DND-41 (cell line): ENCODE results near the gene DDX17.

Source experiments
- ATAC-seq: fragments of 200-7000 bp; cut with Tn5 transposase; 3 replicates; pipeline ENCODE4 v1.9.1; 2021; ENCODE audit warnings: low read depth; ENCODE audit not compliant: insufficient read depth
- DNase-seq: peaks from one replicate; pipeline ENCODE4 v3.0.0-alpha.2; 2020
- H2AFZ ChIP-seq: 2 replicates; pipeline ENCODE4 v1.6.0; 2012; ENCODE audit warnings: low read depth, low read length
- H3K27ac ChIP-seq: 2 replicates; pipeline ENCODE4 v1.5.1; 2012; ENCODE audit warnings: low read length, inconsistent platforms
- H3K27me3 ChIP-seq: fragments of 200-600 bp; sonication (generic); 2 replicates; pipeline ENCODE4 v1.6.0; 2012; ENCODE audit warnings: low read length, mild to moderate bottlenecking, inconsistent platforms; ENCODE audit not compliant: insufficient read depth, poor library complexity
- H3K36me3 ChIP-seq: 2 replicates; pipeline ENCODE4 v1.5.1; 2012; ENCODE audit warnings: low read length, inconsistent platforms; ENCODE audit not compliant: insufficient read depth
- H3K4me1 ChIP-seq: 2 replicates; pipeline ENCODE4 v1.5.1; 2012; ENCODE audit warnings: mild to moderate bottlenecking, low read length; ENCODE audit not compliant: insufficient read depth
- H3K4me2 ChIP-seq: 2 replicates; pipeline ENCODE4 v1.6.0; 2012; ENCODE audit warnings: mild to moderate bottlenecking, moderate library complexity, low read length, inconsistent platforms; ENCODE audit not compliant: insufficient read depth
- H3K4me3 ChIP-seq, 2 experiments: fragments of 200-600 bp in 1 of 2; shearing (Covaris generic) in 1 of 2; 2 replicates each; pipeline ENCODE4 v1.5.1; 2012 to 2016; ENCODE audit warnings: inconsistent platforms in 2 of 2, low read length in 2 of 2, mild to moderate bottlenecking in 2 of 2, low read depth in 1 of 2, moderate library complexity in 1 of 2
- H3K79me2 ChIP-seq: 2 replicates; pipeline ENCODE4 v1.6.0; 2012; ENCODE audit warnings: low read length, inconsistent platforms; ENCODE audit not compliant: insufficient read depth
- H3K9ac ChIP-seq: 2 replicates; pipeline ENCODE4 v1.6.0; 2012; ENCODE audit warnings: low read depth, mild to moderate bottlenecking, inconsistent platforms, low read length, moderate library complexity
- H3K9me3 ChIP-seq: 2 replicates; pipeline ENCODE4 v1.5.1; 2012; ENCODE audit warnings: low read length, moderate library complexity, mild to moderate bottlenecking, inconsistent platforms; ENCODE audit not compliant: insufficient read depth, severe bottlenecking
- H4K20me1 ChIP-seq: 2 replicates; pipeline ENCODE4 v1.6.0; 2012; ENCODE audit warnings: low read length; ENCODE audit not compliant: insufficient read depth
- CTCF ChIP-seq: IDR thresholded peaks from 2 replicates; pipeline ENCODE4 v1.5.1; 2012; ENCODE audit warnings: borderline replicate concordance, low read length, moderate library complexity, mild to moderate bottlenecking; ENCODE audit not compliant: poor library complexity, severe bottlenecking; ENCODE audit errors: extremely low read depth
- EZH2 ChIP-seq: IDR thresholded peaks from 3 replicates; pipeline ENCODE4 v1.6.1; 2012; ENCODE audit warnings: borderline replicate concordance, low read depth, mild to moderate bottlenecking, moderate library complexity, low read length, inconsistent platforms; ENCODE audit not compliant: severe bottlenecking

Gene DDX17

DNA sequence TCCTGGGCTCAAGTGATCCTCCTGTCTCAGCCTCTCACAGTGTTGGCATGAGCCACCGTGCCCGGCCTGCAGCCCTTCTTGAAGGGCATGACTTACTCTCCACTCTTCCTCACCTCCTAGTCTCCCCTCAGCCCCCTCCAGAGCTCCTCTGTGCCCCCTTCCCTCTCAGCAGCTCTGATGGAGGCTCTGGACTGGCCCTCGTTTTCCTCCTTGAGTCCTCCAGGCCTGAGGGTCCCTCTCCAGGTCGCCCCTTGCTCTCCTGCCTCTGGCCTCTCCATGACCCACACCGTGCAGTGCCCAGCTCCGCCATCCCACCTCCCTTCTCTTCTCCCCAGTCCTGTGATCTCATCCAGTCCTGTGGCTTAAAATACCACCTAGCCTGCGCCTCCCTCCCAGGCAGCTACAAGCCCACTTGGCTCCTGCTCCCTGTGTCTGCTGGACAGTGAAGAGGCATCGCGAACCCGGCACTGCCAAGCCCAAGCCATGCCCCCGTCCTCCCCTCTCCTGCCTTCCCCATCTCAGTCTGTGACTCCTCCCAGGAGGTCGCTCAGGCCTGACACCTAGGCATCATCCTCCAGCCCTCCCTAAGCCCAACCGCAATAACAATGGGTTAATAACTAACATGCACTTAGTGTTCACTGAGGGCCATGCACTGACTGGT, 63.0 kb downstream of the DDX17 start:
- Histone ChIP-seq H3K36me3 (no peaks in the 10 kb centered on the region), H3K4me1 (no peaks in the 10 kb centered on the region), H4K20me1 (no peaks in the 10 kb centered on the region), H2AFZ (no peak overlapping the region), H3K9ac (no peak overlapping the region), H3K27ac (no peak overlapping the region), H3K4me3 (no peak overlapping the region), H3K79me2 (no peaks in the 10 kb centered on the region), H3K27me3 (peaks cover 28% of the 10 kb centered on the region), H3K4me2 (no peak overlapping the region), H3K9me3 (no peaks in the 10 kb centered on the region)
- ATAC-seq (no peak), DNase-seq (no peak)
- TF ChIP-seq CTCF (no peak), EZH2 (no peak)

DNA sequence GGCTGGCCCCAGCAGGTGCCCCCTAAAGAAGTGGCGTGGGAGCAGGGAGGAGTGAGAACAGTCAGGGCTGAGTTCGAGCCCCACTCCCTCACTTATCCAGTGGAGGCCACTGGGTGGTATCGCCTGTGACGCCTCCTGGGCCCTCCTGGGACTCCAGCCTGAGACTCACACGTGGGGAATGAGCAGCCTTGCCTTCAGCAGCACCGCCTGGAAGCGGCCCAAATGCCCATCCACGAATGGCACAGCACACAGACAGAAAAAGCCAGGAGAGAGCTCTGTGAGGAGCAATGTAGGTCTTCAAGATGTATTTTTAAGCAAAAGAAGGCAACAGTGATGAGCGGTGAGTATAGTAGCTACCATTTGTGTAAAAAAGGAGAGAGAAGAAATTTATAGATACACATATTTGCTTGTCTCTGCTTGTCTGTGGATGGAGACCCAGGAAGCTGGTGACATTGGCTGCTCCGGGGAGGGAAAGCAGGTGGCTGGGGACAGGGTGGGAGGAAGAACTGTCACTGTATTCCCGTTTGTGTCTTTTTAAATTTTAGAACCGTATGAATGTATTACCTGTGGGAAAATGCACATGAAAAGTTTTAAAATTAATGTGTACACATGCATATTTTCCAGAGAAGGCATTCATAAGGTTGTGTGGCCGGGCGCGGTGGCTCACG, 64.4 kb downstream of the DDX17 start:
- Histone ChIP-seq H3K27me3 (peaks cover 28% of the 10 kb centered on the region), H3K79me2 (no peaks in the 10 kb centered on the region), H3K4me1 (no peaks in the 10 kb centered on the region), H3K36me3 (no peaks in the 10 kb centered on the region), H4K20me1 (no peaks in the 10 kb centered on the region), H3K9ac (no peak overlapping the region), H3K9me3 (no peaks in the 10 kb centered on the region), H2AFZ (no peak overlapping the region), H3K4me2 (no peak overlapping the region), H3K4me3 (no peak overlapping the region), H3K27ac (no peak overlapping the region)
- TF ChIP-seq CTCF, result no peak
- TF ChIP-seq EZH2, result no peak
- DNase-seq, result no peak
- ATAC-seq, result no peak

GRCh38 chr22:38440747-38441350, 65.3 kb downstream of the DDX17 start:
- Histone ChIP-seq H3K4me3 (no peak overlapping the region), H3K27ac (no peak overlapping the region), H3K9me3 (no peaks in the 10 kb centered on the region), H3K36me3 (no peaks in the 10 kb centered on the region), H3K4me1 (no peaks in the 10 kb centered on the region), H3K9ac (no peak overlapping the region), H3K27me3 (peaks cover 25% of the 10 kb centered on the region), H3K79me2 (no peaks in the 10 kb centered on the region), H3K4me2 (no peak overlapping the region), H4K20me1 (no peaks in the 10 kb centered on the region), H2AFZ (no peak overlapping the region)
- no peak for ATAC-seq
- TF ChIP-seq CTCF (no peak), EZH2 (no peak)
- DNase-seq, result no peak
